Activated CD4-positive, alpha-beta T cell treated with anti-CD3 and anti-CD28 coated beads, Interleukin-10, Interleukin-2, amounts not matched to agents 100 ng/mL and 50 ng/mL, durations not matched to agents 16 hours and 8 hours (primary cell): ENCODE results near the gene TUG1.

Experiments
- DNase-seq: peaks from one replicate; pipeline ENCODE4 v3.0.0-alpha.2; 2020

TUG1 gene

GRCh38 chr22:30968924-30969531 lies at the start of gene TUG1:
Gene TUG1 (plus strand): TSS chr22:30969265.
- DNase-seq, result peak; percentile 98

GRCh38 chr22:30919973-30920372 lies 49.1 kb upstream of the TUG1 start:
- no peak for DNase-seq

GRCh38 chr22:30920407-30920806 lies 48.7 kb upstream of the TUG1 start:
- DNase-seq, result peak; percentile 83

DNA sequence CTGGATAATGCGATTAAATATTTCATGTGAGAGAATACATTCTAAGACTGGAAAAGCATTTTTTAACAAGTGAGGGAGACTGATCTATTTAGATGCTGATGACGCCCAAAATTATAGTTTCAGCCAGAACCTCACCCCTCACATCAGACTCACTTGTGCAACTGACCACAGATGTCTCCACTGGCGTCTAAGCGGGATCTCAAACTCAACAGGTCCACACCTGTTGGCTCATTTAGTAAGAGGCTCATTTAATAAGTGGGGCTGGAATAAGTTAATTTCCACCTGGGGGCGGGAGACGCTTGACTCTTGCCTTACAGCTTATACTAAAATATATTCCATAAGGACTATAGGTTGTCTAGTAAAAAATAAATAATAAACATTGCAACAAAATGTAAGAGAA lies 48.0 kb upstream of the TUG1 start:
- no peak for DNase-seq

DNA sequence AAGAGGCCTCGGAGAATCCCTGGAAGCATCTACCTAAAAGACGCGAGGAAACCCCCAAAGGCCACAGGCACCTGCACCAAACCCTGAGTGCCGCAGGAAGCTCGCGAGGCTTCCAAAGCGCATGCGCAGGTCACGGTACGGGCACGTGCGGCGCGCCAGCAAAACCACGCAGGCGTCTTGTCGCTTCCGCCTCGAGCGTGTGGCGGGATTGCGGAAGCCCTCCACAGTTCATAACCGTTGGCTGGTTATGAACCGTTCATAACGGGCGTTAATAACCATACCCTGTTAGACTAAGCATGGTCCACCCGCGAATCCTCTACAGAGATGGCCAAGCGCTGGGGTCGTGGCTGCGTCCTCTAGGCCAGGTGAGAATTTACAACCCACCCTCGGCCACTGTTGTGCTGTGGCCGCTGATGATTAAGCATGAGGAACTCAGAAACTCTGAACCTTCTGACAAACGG lies 46.9 kb upstream of the TUG1 start:
- peak; percentile 74 for DNase-seq

DNA sequence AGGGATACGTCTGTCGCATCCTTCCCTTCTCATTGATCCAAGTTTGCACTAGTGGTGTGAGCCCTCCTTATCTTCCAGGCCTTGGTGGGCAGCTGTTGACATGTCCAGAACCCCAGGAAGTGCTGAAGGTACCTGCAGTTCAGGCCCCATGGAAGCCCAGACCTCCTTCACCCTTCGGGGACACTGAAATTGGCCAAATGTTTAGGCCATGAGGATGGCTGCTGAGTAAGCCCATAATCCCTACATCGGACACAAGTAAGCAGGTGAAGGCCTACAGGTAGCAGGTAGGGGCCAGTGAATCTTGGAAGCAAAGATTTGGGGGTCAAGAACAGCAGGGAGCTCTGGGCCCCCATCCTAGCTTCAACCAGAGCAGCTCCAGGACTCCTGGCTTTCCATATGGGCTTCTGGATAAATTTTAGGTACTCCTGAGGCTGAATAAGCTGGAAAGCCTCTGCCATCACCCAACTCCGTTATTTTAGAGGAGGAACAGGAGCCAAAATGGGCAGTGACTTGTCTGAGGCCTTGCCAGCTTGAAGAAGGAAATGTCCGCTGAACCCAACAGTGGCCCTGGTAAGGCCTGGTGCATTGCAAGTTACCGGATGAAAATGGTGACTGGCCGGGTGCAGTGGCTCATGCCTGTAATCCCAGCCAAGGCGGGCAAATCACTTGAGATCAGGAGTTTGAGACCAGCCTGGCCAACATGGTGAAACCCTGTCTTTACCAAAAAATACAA lies 45.7 kb upstream of the TUG1 start:
- no peak for DNase-seq

- no peak for DNase-seq
Measured at GRCh38 chr22:30925667-30926066, 43.4 kb upstream of the TUG1 start.

DNA sequence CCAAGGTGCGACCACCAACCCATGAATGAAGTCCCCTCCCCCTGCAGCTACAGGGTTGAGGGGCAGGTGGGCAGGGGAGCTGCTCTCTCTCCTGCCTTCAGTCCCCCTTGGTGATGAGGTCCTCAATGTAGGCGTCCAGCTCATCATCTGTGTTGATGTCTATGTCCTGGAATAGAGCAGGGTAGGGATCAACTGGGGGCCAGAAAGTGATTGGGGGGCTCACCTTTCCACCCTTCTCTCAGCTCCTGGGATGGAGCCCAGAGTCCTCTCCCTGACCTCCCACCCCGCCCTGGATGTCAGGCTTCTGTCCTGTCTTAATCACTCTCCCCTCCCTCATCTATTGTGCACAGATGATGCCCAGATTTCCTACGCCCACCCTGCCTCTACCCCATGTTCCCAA lies 42.4 kb upstream of the TUG1 start:
- no peak for DNase-seq

DNA sequence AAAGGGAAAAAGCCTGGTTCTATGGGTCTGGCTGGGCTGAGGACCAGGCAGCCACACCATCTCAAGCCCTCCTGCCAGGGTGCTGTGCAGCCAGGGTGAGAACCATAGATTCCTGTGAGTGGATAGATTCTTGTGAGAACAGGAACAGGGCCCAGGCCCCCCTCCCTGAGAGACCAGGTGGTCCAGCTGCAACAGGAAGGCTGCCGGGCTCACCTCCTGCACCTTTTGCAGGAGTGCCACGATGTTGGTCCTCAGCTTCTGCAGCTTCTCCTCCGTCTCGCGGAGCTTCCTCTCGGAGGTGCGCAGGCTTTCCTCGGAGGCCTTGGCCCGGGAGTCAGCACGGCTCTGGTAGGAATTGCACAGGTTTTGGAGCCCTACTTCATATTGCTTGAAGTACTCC lies 41.3 kb upstream of the TUG1 start:
- DNase-seq, result no peak

DNA sequence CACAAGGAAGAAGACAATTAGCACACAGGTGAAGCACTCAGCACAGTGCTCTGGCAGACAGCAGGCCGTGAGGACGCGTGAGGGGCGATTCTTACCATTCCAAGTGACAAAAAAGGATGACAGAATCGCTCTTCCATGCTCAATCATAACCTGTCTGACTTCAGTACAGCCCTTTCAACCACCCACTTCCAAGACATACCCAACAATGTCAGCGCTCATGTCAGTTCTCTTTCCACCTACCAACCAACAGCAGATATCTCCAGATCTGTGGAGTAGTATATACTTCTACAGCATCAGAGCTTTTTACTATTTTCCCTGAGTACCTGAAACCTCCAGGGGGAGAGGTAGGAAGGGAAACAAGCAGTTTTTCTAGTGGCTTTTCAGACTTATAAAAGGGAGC lies 40.7 kb upstream of the TUG1 start:
- DNase-seq, result no peak

DNA sequence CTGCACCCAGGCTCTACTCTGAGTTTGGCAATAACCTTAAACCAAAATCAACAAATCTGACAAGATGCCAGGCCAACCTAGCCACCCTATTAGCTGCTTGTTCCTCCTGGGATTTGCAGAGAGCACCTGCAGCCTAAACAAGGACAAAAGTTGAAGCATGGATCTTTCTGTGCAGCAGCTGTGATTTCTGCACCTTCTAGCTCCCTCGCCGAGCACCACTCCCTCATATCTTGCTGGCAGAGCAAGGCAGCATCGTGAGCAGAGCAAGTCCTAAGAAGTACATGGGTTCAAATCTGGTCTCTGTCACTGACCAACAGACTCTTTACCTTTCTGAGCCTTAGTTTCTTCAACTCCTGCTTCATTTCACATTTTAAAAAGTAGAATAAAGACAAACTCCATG lies 38.8 kb upstream of the TUG1 start:
- no peak for DNase-seq

- no peak for DNase-seq
Measured at GRCh38 chr22:30931541-30932300, 37.3 kb upstream of the TUG1 start.

DNA sequence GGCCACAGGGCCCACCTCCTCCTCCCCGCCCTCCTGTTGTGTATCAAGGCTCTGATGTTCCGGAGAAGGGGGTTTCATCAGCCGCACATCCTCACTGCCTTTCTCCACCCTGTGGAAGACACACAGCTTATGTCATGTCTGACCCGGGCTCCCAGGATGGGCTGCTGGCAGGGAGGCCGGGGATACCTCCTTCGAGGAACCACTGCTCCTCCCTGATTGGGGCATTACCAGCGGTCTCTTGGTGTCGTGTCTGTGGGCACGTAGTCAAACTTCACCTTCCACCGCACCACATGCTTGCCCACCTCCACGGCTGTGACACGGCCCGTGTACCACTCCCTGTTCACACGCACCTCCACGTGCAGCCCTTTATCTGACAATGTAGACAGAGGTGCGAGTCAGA lies 36.4 kb upstream of the TUG1 start:
- DNase-seq, result no peak

- DNase-seq, result no peak
Measured at GRCh38 chr22:30933457-30933856, 35.6 kb upstream of the TUG1 start.

GRCh38 chr22:30934053-30934452 lies 35.0 kb upstream of the TUG1 start:
- no peak for DNase-seq

DNA sequence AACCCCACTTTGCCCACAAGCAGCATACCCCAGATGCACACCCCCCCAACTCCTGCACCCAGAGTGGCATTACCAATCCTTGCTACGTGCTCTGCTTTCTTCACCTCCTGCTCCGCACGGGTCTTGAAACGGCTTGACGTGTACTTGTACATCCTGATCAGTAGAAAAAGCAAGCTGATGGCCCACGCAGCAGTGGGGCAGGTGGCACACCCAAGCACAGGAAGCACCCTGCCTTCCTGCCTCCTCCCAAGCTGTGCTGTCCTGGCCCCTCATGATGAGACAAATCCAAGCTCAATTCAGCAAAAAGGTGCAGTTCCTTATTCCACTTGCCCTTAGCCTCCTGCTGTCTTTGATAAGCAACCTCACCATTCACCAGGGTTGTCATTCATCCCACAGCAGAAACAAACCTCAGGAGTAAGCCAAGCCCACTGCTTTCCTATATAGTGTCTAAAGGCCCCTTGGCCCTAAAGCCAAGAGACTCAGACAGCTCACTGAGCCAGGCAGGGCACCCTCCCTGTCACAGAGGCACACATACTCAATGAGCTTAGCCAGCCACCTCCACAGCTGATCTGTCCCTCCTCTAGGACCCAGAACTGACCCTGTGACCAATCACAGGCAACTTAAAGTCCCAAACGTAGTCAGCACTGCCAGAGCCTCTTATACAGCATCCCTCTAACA lies 28.2 kb upstream of the TUG1 start:
- DNase-seq, result no peak

GRCh38 chr22:30941363-30941740 lies 27.7 kb upstream of the TUG1 start:
- DNase-seq, result no peak

- no peak for DNase-seq
Measured at GRCh38 chr22:30943368-30943767, 25.7 kb upstream of the TUG1 start.

GRCh38 chr22:30944986-30945385 lies 24.1 kb upstream of the TUG1 start:
- DNase-seq, result no peak

GRCh38 chr22:30945653-30946052 lies 23.4 kb upstream of the TUG1 start:
- no peak for DNase-seq

- DNase-seq, result no peak
Measured at GRCh38 chr22:30946354-30946753, 22.7 kb upstream of the TUG1 start.

DNA sequence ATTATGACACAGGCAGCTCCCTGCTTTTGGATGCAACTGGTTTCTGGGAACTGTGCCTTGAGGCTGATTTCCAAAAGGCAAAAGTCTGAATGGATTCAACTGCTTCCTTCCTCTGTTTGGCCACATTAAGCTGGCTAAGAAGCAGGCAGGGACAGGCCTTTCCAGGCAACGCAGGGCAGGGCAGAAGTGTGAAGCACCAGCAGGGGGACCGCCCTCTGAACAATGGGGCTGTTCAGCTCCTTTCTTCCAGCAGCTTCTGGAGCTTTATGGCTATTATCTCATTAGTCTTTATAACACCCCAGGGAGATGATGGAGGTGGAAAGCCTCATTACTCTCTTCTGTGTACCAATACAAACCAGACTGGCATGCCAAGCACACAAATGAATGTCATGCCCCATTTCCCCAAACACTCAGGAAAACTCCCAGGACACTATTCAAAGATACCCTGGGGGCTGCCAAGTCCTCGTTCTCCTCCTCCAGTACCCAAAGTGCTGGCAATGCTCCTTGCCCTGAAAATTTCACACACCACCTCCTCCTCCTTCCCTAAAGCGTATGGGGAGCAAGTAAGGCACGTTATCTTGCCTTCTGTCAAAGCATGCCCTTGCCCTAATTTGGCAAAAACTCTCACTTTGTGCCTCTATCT lies 21.8 kb upstream of the TUG1 start:
- DNase-seq, result no peak
